ENCODE data around the gene TAF4. TPM values are rescaled to one million over a fixed set of nuclear protein-coding genes. Genes with fewer than 3 reads are reported as not detected.
"Not testable (repeated sequence)": the region's sequence is repeated elsewhere in the genome, so short reads cannot be mapped to it uniquely, and the experiment has no call there.

Gene TAF4
- total RNA-seq, 1 donor from 2014 or later, result 10.7 TPM

- ATAC-seq, result no peak
- DNase-seq (ENCODE audit: missing footprints), result no peak
- intact Hi-C loops (cut with DNase I), result no loop called here
Measured at GRCh38 chr20:62062661-62063314, 2.9 kb downstream of the TAF4 start.

- intact Hi-C loops (cut with DNase I), result no loop called here
- ATAC-seq (no peak), DNase-seq (ENCODE audit: missing footprints) (no peak)
Measured at GRCh38 chr20:62061851-62062423, 3.7 kb downstream of the TAF4 start.

GRCh38 chr20:62060631-62061541 lies 4.8 kb downstream of the TAF4 start:
- DNase-seq (ENCODE audit: missing footprints), result no peak
- intact Hi-C loops (cut with DNase I), result no loop called here
- no peak for ATAC-seq

DNA sequence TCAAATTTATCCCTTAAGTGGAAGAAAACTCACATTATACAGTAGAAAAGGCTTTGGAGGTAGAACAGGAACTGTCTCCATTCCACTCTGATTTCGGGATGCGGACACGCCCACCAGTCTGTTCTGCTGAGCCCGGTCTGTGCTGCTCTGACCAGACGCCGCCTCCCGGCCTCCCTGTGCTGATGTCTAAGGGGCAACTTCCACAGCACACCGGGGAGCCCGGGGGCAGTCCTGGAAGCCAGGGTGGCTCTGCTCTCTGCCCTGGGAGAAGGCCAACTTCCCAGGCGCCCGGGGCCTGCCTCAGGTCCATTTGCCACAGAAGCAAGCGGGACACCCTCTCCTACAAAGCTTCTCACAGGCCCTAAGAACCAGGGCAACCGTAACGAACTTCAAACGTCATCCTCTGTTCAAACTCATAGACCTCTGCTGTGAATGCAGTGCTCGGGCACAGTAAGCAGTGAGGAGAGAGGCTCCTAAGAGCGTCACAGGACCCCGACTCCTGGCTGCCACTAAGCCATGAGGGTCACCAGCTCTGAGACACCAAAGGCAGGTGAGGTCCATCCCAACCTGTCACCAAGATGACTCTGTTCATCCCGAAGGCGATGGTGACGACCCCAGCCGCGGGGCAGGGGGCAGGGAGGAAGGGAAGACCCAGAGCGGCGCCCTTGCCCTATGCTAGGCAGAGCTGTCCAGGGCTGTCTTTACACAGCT lies 5.6 kb downstream of the TAF4 start:
- DNase-seq (ENCODE audit: missing footprints) (no peak), ATAC-seq (no peak)
- intact Hi-C loops (cut with DNase I), result no loop called here

- no peak for ATAC-seq
- intact Hi-C loops (cut with DNase I), result no loop called here
- DNase-seq (ENCODE audit: missing footprints), result no peak
Measured at GRCh38 chr20:62059401-62059800, 6.3 kb downstream of the TAF4 start.

DNA sequence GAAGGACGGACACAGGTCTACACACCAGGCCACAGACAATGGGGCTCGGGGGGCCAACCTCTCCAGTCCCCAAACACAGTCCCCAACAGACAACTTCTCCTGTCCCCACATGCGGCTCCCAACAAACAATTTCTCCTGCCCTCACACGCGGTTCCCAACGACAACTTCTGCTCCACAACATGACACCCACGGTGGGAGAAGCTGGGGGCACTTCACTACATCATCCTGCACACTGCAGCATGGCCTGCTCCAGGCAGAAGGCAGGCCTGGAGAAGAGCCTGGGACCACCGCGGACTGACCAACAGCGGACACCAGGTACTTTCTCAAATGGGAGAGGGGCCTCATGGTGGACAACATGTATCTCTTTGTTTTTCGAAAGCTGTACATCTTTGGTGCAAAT lies 6.7 kb downstream of the TAF4 start:
- intact Hi-C loops (cut with DNase I), result no loop called here
- DNase-seq (ENCODE audit: missing footprints), result no peak
- ATAC-seq, result no peak

DNA sequence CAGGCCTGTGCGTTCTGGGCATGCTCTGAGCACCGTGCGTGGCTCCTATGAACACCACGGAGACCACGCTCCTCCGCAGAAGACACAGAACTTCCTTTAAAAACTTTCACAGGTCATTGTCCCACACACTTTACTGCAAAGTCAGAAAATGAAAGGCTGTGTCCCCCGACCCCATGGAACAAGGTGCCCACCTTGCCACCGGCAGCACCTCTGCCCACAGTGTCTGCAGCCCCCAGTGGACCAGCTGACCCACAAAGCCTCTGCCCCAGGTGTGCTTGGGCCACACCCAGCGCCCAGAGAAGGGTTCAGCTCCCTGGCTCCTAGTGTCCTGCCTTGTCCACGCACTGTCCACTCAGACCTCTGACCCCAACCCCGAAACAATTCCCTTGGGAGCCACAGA lies 8.7 kb downstream of the TAF4 start:
- DNase-seq (ENCODE audit: missing footprints), result no peak
- intact Hi-C loops (cut with DNase I), result no loop called here
- no peak for ATAC-seq

- ATAC-seq (no peak), DNase-seq (ENCODE audit: missing footprints) (no peak)
Measured at GRCh38 chr20:62056377-62056776, 9.3 kb downstream of the TAF4 start.

GRCh38 chr20:62055862-62056115 lies 9.9 kb downstream of the TAF4 start:
- DNase-seq (ENCODE audit: missing footprints); ATAC-seq; intact Hi-C loops (cut with DNase I): not testable (repeated sequence)

More at GRCh38 chr20:62056377-62056776, 9.3 kb downstream of the TAF4 start:
- intact Hi-C loops (cut with DNase I), result no loop called here

DNA sequence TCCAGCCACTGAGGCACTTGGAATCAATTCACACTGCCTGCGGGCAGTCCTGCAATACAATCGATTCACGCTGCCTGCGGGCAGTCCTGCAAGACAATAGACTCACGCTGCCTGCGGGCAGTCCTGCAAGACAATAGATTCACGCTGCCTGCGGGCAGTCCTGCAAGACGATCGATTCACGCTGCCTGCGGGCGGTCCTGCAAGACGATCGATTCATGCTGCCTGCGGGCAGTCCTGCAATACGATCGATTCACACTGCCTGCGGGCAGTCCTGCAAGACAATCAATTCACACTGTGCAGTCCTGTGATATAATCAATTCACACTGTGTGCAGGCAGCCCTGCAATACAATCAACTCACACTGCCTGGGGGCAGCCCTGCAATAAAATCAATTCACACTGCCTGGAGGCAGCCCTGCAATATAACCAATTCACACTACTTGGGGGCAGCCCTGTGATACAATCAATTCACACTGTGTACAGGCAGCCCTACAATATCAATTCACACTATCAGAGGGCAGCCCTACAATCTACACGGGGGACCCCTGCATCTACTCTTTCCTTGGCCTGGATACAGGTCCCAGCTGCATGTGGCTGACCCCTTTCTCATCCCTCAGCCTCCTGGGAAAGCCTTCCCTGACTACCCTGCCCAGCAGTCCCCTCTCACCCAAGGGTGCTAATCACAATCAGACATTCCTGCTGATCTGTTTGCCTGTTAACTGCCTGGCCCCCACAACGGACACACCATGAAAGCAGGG lies 10.4 kb downstream of the TAF4 start:
- intact Hi-C loops (cut with DNase I), result no loop called here
- DNase-seq (ENCODE audit: missing footprints) (no peak), ATAC-seq (no peak)

GRCh38 chr20:62054451-62054953 lies 11.2 kb downstream of the TAF4 start:
- intact Hi-C loops (cut with DNase I), result no loop called here
- no peak for ATAC-seq
- DNase-seq (ENCODE audit: missing footprints), result no peak

- intact Hi-C loops (cut with DNase I), result no loop called here
- ATAC-seq, result no peak
- DNase-seq (ENCODE audit: missing footprints), result no peak
Measured at GRCh38 chr20:62053465-62054196, 12.1 kb downstream of the TAF4 start.

GRCh38 chr20:62052842-62053464 lies 12.7 kb downstream of the TAF4 start:
- no peak for ATAC-seq
- intact Hi-C loops (cut with DNase I), result no loop called here
- no peak for DNase-seq (ENCODE audit: missing footprints)

DNA sequence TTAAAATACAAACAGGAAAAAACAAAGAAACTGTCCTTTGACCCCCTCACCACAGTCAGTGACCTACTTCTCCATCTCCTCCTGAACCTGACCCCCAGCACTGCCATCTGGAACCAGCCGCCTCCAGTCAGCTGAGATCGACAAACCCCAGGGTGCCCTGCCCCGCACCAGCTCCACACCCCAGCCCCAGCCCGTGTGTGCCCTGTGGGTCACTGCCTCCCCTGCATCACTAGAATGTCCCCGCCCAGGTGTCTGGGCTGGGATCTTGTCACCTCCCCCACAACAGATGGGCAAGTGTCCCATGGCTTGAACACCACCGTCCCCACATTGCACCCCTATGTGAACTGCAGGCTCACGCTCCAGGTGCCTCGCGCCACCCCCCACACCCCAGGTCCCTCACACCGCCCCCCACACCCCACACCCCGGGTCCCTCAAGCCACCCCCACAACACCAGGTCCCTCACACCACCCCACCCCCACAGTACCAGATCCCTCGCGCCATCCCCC lies 13.3 kb downstream of the TAF4 start:
- no peak for DNase-seq (ENCODE audit: missing footprints)
- no peak for ATAC-seq
- intact Hi-C loops (cut with DNase I), result no loop called here

- intact Hi-C loops (cut with DNase I), result no loop called here
- no peak for DNase-seq (ENCODE audit: missing footprints)
- ATAC-seq, result no peak
Measured at GRCh38 chr20:62051546-62052255, 14.0 kb downstream of the TAF4 start.

- DNase-seq (ENCODE audit: missing footprints), result no peak
- intact Hi-C loops (cut with DNase I), result no loop called here
- no peak for ATAC-seq
Measured at GRCh38 chr20:62051144-62051543, 14.5 kb downstream of the TAF4 start.

Data from Right ventricle myocardium inferior (tissue), 1 donor.